Measurements from ENCODE around the gene COPS9.

COPS9 gene

DNA sequence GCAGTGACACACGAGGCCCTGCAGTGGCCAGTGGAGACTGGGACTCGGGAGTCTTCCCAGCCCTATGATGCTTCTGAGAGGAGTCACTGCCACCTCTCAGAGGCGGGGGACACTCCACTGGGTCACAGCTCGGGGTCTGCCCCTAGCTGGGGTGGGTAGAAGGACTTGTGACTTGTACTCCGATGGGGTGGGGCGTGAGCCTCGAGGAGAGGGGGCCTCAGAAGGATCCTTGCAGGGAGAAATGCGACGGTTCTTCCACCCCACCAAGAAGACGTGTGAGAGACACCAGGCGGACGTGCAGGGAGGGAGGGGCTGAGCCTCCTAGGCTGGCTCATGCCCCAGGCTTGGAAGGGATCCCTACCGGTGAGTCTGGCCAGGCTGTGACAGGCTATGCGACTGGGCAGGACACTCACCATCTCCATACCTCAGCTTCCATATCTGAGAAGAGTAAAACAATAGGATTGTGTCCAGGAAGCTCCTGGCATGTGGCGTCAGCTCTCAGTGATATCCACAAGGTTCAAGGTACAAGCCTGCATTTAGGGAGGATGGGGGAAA, 15.4 kb upstream of the COPS9 start:
- DNase-seq: peak in 2 of 56 donors; percentile 9 to 40

DNA sequence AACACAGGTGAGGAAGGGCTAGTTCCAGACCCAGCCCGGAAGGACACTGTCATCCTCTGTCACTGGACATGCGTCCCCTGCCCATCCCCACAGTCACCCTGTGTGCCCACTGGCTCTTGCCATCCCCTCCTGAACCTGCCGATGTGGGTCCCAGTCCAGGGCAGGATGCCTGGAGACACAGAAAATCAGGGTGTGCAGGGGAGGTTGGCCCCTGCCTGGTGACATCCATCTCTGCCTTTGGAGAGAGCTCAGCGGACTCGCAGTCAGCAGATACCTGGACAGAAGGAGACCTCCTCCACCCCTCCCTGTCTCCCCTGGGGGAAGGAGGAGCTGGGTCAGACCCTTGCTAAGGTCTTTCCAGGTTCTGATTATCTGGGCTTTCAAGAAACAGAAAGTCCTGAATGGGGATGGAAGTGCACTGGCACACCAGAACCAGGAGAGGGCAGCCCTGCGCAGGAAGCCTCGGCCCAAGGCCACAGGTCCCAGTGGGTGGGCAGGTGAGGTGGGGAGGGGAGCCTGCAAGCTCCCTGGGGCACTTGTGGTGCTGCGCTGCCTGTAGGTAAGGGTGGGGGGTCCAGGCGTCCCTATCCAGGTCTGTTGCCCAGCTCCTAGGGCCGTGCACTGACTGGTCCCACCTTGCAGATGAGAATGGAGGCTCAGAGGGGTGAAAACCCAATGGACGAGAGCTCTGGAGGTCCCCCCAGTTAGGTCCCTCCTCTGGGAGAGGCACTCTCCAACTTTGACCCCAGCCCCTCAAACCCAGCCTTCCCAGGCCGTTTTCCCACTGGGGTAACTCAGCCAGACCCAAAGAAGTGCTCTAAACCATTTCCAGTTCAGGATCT, 14.1 kb upstream of the COPS9 start:
- peak in 27 of 56 donors; percentile 11 to 58 (median 31) for DNase-seq

DNA sequence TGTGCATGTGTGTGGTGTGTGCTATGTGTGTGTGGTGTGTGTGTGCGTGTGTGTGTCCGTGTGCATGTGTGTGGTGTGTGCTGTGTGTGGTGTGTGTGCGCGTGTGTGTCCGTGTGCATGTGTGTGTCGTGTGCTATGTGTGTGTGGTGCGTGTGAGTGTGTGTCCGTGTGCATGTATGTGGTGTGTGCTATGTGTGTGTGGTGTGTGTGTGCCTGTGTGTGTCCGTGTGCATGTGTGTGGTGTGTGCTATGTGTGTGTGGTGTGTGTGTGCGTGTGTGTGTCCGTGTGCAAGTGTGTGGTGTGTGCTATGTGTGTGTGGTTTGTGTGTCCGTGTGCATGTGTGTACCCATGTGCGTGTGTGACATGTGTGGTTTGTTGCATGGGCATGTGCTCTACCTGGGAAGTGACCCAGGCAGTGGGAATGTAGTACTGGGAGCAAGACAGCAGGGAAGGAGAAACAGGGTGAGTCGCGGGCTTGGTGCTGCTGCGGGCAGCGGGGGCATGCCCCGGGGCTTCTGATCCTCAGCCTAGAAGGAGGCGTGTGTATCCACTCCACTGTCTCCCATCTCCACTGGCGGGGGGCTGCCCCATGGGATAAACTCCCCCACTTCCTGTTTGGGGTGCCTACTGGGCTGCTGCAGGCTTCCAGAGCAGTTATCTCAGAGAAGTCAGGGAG, 11.9 kb upstream of the COPS9 start:
- DNase-seq: no peak

DNA sequence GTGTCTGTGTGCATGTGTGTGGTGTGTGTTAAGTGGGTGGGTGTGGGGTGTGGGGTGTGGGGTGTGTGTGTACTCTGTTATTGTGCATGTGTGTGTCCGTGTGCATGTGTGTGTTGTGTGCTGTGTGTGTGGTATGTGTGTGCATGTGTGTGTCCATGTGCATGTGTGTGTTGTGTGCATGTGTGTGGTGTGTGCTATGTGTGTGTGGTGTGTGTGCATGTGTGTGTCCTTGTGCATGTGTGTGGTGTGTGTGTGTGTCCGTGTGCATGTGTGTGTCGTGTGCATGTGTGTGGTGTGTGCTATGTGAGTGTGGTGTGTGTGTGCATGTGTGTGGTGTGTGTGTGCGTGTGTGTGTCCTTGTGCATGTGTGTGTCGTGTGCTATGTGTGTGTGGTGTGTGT, 11.3 kb upstream of the COPS9 start:
- DNase-seq: no peak

DNA sequence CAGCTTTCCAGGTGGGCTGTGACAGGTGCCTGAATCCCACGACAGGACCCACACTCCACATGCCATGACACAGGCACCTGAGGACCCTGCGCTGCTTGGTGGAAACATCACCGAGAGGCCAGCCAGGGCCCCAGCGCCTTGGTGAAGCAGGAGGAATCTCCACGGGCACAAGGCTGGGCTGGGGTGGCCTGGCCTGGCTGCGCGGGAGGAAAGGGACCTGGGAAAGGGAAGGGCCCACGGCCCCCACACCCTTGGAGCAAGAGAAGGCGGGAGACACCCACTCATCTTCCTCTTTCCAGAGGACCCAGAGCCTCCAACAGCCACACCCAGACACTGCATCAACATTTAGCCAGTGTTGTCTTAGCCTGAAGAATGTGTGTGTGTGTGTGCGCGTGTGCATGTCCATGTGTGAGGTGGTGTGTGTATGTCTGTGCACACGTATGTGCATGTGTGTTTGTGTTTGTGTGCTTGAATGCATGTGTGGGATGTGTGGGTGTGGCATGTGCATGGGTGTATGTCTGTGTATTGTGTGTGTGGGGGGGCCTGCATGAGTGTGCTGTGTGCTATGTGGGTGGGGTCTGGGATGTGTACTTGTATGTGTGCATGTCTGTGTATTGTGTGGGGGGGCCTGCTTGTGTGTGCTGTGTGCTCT, 10.6 kb upstream of the COPS9 start:
- no peak for DNase-seq

DNA sequence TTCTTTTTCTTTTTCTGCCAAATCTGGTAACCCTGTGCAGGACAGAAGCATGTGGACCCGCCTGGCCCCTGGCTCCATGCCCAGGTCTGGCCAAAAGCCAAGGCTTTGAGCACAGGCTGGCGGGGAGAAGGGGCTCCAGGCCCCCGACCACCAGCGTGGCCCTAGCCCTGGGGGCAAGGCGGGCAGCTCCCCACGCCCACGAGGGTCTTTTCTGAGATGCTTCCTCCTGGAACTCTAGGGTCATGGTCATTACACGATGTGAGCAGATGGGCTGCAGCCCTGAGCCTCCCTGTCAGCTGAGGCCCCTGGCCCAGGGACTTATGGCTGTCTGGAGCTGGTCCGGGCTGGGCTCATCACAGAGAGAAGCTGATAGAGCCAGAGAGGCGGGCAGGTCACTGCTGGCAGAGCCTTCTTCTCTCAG, 10.0 kb upstream of the COPS9 start:
- peak in 1 of 56 donors; percentile 23 for DNase-seq

DNA sequence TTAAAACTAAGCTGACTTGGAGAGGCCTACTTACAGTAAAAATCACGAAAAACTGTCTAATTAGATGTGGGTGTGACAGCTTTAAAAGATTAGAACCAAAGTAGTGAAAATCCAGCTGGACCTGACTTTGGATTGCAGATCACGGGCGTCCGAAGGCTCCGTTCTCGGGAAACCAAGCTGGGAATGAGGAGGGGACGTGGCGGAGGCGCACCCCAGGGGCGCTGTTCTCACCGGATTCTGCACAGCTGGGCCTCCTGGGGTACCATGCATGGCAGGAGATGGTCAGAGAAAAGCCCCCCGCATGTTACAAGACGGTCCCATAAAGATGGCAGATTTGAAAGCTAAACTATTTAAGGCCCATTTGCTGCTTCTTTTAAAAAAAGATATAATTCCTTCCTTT, 9.4 kb upstream of the COPS9 start:
- DNase-seq: no peak

DNA sequence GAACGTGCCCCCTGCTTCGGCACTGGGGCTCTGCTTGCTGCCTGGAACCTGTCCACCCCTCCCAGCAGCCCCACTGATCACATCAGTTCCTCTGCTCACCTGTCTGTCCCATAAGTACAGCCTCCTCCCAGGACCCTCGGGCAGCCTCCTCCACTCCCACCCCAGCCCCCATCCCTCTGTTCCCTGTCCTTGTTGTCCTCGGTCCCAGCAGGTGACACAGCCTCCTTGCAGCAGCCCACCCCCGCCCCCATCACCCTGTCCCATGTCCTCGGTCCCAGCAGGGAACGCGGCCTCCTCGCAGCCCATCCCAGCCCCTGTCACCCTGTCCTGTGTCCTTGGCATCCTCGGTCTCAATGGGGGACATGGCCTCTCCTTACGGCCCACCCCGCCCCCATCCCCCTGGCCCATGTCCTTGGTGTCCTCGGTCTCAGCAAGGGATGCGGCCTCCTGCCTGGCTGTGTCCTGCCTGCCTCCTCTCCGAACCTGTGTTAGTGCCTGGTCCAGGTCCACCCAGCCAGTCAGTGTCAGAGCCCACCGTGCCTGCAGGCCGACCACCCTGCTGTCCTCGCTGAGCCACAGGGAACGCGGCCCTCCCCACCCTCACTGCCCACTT, 8.7 kb upstream of the COPS9 start:
- no peak for DNase-seq

DNA sequence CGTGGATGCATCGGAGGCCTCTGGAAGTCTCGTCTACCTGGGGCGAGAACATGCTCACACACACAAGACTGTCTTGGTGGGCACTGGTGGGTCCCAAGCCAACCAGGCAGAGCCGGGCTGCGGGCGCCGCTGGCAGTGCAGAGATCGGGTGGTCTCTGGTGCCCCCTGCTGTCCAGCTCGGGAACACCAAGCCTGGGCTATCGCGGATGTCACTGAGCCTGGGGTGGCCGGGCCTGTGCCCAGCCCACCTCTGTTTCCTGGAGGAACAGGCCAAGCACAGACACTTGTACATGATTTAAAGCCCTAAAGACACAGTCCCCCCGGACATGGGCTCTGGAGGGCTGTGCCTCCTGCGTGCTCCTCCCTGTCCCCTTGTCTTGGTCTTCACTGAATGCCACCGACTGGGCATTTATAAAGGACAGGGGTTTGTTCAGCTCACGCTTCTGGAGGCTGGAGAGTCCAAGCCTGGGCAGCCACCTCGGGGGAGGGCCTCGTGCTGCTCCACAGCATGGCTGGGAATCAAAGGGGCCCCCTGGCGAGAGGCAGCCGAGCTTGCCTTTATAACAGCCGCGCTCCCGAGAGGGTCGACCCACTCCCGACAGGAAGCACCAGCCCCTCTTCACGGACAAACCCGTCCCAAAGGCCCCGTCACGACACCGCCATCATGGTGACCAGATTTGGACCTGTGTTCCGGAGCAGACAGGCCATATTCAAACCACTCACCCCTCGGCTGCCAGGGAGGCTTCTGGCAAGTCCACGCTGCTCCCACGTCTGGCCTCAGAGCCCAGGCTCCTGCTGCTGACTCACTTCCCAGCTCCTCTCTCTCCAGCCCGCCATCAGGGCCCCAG, 7.9 kb upstream of the COPS9 start:
- DNase-seq: peak in 54 of 56 donors; percentile 18 to 87 (median 56)

DNA sequence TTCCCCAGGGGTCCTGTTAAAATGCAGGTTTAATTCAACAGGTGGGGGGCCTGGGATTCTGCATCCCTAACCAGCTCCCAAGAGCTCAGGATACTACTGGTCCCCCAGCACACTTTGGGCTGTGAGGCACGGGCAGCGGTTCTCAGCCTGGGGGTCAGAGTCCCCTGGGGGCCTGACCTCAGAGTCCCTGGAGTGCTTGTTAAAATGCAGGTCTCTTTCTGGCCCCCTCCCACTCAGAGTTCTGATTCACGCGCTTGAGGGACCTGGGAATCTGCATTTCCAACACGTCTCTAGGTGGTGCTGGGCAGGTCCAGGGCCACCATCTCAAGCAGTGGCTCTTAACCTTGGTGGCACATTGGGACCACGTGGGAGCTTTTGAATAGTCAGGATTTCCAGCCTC, 7.2 kb upstream of the COPS9 start:
- no peak for DNase-seq

DNA sequence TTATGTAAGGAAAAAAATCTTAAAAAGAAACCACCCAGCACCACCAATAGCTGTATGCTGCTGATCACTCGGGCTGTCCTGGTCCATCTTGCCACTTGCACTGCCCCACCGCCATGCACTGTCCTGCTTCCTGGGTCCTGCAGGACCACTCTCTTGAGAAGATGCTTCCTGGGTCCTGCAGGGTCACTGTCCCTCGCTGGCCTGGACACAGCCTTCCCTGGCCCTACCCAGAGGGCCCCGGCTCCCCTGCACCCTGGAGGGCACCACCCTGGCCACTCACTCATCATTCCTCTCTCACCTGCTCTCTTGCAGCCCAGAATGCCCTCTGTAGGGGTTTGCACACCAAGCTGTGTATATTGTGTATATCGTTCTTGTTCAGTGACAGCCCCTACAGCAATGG, 6.8 kb upstream of the COPS9 start:
- DNase-seq: no peak

DNA sequence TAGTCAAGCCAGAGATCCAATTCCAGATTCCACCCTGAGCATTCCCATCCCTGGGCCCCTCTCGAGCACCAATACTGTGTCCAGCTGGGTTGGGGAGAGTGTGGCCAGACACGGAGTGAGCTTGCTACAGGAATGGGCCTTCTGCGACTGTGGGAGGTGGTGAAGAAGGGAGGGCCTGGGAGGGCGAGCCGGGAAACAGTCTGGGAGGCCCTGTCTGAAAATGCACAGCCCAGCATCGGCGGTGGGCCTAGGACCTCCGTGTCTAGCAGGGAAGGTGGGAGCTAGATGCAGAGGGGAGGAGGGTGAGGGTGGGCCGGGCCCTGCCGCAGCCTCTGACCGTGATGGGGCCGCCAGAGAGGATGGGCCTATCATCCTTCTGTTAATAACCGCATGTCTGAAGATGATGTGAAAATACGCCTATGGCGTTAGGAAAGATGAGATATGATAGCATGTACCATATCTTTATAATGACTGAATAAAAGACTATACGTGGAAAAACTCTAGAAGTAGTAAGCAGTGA, 6.2 kb upstream of the COPS9 start:
- DNase-seq: no peak

DNA sequence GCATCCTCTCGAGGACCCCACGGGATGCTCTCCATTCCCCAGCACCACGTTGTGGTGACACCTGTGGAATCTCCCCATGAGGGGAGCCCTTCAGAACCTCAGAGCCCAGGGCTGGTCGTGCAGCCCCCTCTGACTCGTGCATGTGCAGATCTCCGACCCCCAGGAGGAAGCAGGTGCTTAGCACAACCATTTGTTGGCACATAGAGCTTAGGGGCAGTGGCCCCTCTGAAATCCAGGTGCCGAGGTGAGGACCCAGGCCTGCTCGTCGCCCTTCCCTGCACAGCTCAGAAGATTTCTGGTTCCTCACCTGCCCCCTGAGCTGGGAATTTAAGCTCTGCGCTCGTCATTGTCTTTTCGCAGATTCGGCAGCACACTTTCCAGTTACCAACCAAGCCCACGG, 5.6 kb upstream of the COPS9 start:
- no peak for DNase-seq

DNA sequence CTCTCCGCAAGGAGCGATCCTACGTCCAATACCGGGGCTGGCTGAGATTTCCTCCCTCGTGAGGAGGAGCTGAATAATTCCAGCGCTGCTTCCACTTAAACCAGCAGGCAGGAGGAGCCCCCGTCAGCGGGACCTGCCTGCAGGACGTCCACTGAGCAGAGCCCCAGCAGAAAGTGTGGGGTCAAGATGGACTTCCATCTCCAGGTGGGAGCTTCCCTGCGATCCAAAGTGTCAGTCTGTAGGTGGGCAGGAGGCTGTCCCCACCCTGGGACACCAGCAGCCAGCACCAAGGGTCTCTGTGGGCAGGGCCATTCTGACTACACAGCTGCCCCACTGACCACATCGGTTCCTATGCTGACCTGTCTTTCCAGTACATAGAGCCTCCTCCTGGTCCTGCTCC, 4.8 kb upstream of the COPS9 start:
- peak in 1 of 56 donors; percentile 35 for DNase-seq

DNA sequence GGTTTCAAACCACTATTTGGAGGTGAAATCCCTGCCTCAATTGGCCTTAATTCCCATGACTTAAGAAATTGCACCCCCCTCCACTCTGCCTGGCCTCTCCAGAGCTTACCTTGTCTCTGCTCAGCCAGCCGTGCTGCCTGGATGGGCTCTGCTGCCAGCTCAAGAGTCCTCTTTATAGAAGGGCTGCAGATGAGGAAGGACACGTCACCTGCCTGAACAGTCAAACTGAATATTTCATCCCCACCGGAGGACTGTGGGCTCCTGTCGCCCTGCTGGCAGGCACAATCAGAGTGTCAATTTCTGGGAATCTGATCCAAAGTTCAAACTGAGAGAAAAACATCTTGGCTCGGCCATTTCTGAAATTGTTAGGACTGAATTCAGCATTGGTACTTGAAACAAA, 4.4 kb upstream of the COPS9 start, which contains the start of gene OTOS:
Gene OTOS (minus strand): TSS at position 148 of the 400 bp plus-strand sequence. CDS start 332 bp downstream, outside the sequence.
- peak in 3 of 56 donors; percentile 33 to 38 (median 36) for DNase-seq

DNA sequence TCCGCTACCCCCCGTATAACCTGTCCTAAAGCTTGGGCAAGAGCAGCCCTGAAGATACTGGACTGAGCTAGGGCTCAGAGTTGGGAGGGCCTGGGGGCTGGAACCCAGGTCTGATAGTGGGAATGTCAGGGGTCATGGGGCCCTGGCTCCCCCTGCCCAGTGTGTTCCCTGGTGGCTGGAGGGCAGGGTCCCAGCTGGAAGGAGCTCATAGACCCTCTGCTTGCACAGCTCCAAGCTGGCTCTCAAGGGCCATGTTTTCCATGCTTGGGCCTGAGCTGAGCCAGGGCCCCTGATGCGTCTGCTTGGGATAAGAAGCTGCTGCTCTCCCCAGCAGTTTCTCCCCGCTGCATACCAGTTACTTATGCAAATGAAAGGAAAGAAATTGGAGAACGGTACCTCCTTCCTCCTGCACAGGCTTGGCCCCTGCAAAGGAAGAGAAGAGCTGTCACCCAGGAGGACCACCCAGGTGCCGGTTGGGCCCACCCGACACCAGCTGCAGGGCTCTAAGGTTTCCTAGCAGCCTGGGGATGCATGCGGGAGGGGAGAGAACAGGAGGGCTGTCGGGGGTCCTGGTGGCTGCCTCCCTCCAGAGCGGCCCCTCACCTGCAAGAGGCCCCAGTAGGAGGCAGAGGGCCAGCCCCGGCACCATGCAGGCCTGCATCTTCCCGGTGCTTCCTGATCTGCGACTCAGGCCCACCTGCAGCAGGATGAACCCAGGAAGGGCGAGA, 3.7 kb upstream of the COPS9 start:
- DNase-seq: no peak

DNA sequence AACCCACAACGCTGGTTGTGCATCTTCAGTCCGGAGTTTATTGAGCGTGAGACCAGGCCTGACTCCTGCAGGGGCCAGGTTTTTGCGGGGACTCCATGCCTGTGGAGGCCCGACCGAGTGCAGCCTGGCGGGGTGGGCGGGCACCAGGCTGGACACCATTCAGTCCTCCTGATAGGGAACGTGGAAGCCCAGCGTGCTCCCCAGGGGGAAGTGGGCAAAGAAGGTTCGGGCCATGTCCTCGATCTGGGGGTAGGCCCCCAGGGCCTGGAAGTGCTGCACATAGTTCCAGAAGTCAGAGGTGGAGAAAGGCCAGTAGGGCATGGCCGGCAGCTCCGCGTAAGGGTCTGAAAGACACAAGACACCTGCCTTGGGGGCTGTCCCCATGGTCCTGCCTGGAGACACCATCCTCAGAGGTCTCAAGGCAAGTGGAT, 2.9 kb upstream of the COPS9 start:
- DNase-seq: no peak

DNA sequence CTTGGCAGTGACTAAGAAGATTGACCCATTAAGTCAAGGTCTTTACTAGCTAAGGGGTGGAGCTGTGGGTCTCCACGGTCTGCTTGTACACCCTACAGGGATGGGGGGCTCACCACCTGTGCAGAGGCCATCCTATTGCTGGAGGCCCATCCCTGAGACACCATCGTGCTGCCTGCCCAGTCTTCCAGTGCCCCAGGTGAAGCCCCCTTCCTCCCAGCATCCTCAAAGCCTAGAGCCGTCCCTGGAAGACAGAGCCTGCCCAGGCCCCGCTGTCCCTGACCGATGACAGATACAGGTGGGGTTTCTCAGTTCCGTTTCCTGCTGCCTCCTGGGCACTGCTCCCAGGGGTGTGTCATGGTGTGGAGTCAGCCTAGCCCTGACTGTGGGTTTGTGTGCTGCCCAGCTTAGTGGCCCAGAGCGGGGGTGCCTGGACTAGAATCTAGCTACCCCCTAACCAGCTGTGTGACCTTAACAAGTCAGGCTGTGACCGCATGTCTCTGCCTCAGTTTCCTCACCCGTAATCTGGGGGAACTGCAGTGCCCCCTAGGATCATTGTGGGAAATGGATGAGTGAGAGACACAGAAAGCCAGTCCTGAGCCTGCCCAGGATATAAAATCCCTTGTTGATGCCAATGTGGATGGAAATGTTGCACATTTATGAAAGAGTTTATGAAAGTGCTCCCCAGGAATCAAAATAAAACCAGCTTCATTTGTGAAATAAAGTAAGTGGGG, 2.3 kb upstream of the COPS9 start:
- DNase-seq: no peak
